Hematopoietic multipotent progenitor cell treated with erythropoietin and hydrocortisone succinate and interleukin-3 and kit ligand, for 17 days (in vitro differentiated cells): ENCODE measurements around the gene SNX19.
A peak's percentile ranks its signal among the peaks of the same experiment; 100 is the strongest.
"Not testable (repeated sequence)": the region's sequence is repeated elsewhere in the genome, so short reads cannot be mapped to it uniquely, and the experiment has no call there.

Experiments
- DNase-seq: peaks from one replicate; pipeline ENCODE4 v3.0.0-alpha.2; 2015; ENCODE audit warnings: low spot score

The SNX19 gene

GRCh38 chr11:130872981-130873380 lies 43.3 kb downstream of the SNX19 start:
- DNase-seq, result no peak

- DNase-seq, result no peak
Observed at GRCh38 chr11:130872513-130872912, 43.8 kb downstream of the SNX19 start.

DNA sequence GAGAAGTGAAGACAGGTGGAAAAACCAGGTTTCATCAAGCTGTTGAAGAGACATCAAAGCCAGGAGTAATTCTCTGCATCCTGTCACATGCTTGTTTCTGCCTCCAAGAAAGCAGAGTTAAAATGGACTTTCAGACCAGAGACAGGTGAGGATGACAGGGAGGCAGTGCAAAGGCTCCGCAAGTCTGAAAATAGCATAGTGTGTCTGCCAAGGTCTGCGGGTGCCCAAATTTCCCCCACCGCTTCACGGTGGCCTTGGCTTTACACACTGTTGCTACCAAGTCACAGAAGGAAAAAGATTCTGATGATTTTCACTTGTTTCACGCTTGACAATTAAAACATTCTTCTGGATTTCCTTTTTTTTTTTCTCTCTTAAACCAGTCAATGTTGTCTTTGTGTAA lies 44.2 kb downstream of the SNX19 start:
- DNase-seq, result no peak

GRCh38 chr11:130871616-130872015 lies 44.7 kb downstream of the SNX19 start:
- DNase-seq, result no peak

GRCh38 chr11:130868721-130869390 lies 47.4 kb downstream of the SNX19 start:
- DNase-seq, result no peak

DNA sequence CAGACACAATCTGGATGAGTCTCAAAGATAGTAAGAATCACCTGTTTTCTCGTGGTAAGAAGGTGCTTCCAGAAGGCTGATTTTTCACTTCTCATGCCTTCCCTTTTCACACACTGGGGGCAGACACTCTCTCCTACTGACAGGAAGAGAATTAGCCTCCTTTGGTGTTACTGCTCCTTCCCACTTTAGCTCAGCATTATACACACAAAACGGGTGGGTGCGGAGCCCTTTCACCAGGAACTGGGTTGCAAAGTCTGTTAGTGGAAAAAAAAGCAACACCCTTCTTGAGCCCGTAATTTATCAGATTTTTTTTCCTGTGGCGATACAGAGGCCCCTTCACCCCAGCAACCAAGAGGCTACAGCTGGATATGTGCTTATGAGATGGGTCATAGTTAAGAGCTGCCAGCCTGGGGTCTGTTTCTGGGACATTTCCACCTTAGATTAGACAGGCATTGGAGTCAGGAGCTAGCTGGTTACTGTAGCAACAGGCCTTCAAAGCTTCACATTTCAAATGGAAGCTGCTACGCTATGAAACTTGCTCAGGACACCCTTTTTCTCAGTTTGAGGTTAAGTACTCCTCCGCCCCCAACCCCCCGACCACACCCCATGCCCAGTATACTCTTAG lies 48.1 kb downstream of the SNX19 start:
- no peak for DNase-seq

DNA sequence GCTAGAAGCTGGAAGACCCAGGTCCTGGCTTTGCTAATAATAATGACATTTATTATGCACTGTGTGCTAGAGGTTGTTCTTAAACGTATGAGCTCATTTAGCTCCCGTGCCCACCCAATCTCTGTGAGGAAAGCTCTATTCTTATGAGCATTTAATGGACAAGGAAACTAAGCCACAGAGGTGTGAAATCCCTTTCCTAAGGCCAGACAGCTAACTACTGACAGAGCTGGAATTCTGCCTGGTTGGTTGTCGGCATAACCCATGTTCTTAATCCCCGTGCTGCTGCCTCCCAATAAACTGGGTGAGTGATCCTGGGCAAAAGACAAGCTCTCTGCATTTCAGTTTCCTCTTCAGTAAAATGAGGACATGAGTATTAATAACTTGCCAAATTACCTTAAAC lies 49.4 kb downstream of the SNX19 start:
- DNase-seq, result no peak

GRCh38 chr11:130865774-130866114 lies 50.5 kb downstream of the SNX19 start:
- no peak for DNase-seq

DNA sequence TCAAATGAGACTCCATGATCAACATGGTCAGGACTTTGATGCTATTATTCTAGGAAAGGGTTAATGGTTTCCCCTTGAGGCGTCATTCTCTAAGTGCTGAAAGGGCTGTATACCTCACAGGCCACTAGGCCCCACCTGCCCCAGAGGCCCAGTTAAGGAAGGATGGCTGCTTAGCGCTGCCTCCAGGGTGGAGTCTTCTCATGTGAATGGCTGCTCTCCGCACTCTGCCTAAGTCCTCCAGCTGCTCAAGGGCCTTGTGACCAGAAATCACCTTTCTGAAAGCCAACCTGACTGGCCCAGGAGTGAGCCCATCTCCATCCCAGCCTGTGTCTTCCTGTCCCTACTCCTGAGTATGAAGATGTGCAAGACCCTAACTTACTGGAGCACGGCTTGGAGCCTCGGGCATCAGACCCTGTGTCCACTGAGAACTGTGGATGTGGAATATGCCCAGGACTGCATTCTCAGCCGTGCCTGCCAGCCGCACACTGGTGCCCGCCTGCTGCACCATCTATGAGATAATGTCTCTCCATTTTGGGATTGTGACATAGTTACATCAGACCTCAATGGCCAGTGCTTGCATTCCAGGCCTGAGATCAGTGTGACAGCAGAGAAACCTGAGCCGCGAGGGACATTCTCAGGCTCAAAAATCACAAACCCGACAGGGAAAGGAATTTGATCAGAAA lies 51.0 kb downstream of the SNX19 start:
- DNase-seq, result no peak

DNA sequence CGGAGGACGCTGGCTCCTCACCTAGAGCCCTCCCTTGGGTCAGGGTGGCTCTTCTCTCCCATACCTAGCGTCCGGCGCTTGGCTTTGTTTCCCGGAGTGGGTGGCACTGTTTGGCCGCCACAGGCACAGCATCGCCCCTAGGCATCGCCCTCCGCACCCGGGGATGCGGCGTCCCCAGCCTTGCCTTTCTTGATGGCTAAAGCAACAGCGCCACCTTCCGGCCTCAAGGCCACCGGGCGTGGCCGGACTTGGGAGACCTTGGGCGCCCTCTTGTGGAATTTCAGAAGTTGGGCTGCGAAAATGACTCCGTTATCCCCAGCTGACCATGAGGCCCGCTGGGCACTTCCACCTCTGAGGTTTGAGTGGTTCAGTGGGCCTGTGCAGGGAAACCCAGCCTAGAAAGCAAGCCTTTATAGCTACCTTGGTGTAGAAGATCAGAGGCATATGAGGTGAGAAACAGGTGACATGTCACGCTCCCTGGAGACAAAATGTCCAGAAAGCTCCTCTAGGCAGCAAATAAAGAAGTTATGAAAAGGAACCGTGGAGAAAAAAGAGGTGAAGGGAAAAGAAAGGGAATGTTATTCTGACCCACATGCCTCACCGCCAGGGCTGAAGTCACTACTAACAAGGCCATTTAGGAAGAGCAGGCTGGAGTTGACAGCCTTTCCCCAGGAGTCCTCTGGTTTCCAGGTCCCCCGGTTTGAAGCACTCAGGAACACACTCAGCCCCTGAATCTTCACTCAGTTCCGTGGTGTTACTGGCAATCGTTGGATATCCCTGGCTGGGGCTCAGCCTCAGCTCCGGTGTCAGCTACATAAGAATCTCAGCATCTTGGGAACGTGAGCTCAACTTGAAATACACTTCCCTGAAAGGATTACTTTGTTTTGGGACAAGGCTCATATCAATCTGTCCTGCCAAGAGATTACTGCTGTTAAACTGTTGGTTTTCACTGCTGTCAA lies 54.1 kb downstream of the SNX19 start:
- DNase-seq, result peak; percentile 92

GRCh38 chr11:130861283-130861682 lies 55.0 kb downstream of the SNX19 start:
- no peak for DNase-seq

GRCh38 chr11:130859886-130860285 lies 56.4 kb downstream of the SNX19 start:
- DNase-seq, result no peak

GRCh38 chr11:130858215-130858614 lies 58.1 kb downstream of the SNX19 start:
- peak; percentile 36 for DNase-seq

GRCh38 chr11:130855707-130856106 lies 60.6 kb downstream of the SNX19 start:
- not testable (repeated sequence) for DNase-seq

GRCh38 chr11:130854483-130854882 lies 61.8 kb downstream of the SNX19 start:
- DNase-seq, result no peak

GRCh38 chr11:130852589-130852988 lies 63.7 kb downstream of the SNX19 start:
- DNase-seq, result no peak

- DNase-seq, result no peak
Observed at GRCh38 chr11:130850185-130850944, 65.9 kb downstream of the SNX19 start.

DNA sequence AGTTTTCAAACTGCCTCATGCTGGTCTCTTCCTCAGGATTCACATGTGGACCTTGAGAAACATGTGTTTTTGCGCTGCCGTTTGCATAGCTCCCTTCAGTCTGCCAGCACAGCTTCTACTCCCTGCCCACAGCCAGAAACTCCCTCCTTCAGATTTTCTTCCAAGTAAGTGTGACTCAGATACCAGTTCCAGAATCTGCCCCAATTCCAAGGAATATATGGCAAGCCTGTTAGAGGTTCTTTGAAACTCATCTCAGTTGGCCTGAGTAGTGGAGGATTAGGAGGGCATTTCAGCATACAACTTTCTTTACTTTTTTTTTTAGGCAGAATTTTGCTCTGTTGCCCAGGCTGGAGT lies 67.1 kb downstream of the SNX19 start:
- DNase-seq, result no peak

DNA sequence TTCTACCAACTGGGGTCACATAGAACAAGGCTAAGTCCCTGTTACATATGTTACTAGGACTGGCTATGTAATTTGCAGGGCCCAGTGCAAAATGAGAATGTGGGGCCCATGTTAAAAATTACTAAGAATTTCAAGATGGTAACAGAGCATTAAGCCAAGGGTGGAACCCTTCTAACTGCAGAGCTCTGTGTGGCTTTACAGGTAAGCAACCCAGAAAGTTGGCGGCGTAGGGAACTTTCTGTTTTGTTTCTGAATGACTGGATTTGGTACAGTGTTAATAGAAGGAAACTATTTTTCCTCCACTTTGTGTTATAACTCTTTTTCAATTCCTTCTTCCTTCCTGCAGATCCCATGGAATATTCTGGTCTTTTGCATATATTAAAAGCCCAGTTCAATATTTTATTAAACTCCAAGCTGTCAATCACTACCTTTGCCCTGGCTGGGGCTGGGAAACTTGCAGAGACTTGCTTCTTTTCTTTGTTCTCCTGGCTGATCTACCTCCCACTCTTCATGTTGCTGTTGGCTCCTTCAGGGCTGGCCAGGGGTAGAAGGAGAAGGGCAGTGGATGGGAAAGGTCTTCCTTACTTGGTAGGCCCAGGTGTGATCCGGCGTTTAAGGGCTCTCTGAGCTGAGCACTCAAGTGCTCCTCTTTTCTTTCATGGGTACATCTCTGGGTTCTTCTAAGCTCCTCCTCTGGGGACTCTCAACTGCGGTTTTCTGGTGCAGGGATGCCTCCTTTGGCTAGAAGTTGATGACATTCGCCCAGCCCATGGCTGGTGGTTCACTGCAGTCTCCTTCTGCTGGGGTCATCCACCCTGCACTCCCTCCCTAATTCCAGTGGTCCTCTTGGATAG lies 67.7 kb downstream of the SNX19 start:
- no peak for DNase-seq

DNA sequence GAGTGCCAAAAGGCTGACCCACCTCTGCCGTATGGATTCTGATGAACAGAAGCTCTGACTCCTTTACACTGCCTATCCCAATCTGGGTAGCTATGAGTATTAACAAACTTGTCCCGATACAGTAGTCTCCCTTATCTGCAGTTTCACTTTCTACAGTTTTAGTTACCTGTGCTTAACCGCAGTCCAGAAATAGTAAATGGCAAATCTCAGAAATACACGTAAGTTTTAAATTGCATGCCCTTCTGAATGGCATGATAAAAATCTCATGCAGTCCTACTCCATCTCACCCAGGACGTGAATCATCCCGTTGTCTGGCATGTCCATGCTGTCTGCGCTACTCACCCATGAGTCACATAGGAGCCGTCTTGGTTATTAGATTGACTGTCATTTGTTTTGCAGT lies 68.8 kb downstream of the SNX19 start:
- no peak for DNase-seq

DNA sequence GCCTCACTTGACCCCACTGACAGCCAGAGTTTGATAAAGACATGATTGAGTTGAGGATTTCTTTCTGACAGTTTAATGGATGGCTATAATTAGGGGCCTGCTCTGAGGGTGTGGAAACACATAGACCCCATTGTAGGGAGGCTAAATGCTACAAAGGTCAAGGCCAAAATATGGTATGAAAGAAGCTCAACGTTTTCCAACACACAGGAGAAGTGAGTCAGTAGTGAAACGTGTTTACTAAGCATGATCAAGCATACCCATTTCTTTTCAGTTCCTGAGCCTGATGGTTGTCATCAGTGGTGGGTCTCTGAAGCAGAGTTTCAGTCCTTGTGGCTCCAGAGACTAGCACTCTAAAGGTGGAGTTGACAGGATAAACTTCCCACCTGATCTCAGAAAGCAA lies 69.7 kb downstream of the SNX19 start:
- no peak for DNase-seq
